Left cardiac atrium (tissue), 4 donors: ENCODE data around the gene GTF2I. TPM values are rescaled to one million over a fixed set of nuclear protein-coding genes. Genes with fewer than 3 reads are reported as not detected.
A peak's percentile ranks its signal among the peaks of the same experiment; 100 is the strongest.
"Not testable (repeated sequence)": the region's sequence is repeated elsewhere in the genome, so short reads cannot be mapped to it uniquely, and the experiment has no call there.

Experiments
- ATAC-seq, 2 donors: fragments of 200-7000 bp; cut with Tn5 transposase; one replicate each; pipeline ENCODE4 v1.9.1; 2020; ENCODE audit warnings: mild to moderate bottlenecking in 2 of 2, moderate library complexity in 2 of 2
- DNase-seq: peaks from one replicate; pipeline ENCODE4 v3.0.0-alpha.2; 2020
- intact Hi-C, 2 donors: fragments of 100-400 bp; cut with DNase I; formaldehyde crosslinking; loops; one replicate each; pipeline versions ENCODE4 v1.14.1 to v1.15.1; 2022 to 2023
- total RNA-seq, 2 donors: library from RNA; stranded (reverse); fragmentation: NEBNext Ultra II Directional; extraction: Animal tissue kit (Norgen Biotek cat#: 25700); gene quantifications; one replicate each; pipeline ENCODE4 v1.2.1, GENCODE V29; 2021
- donor health status: DM: no; HTN: yes; CAD: no.
- donor health status: DM: no; HTN: yes; CAD: no; lungs with severe emphysema.
- donor health status: DM: yes; HTN: yes; CAD: no.
- donor health status: Dilated cardiomyopathy.

GTF2I gene
- total RNA-seq, 2 donors from 2014 or later: 131 to 132 TPM

DNA sequence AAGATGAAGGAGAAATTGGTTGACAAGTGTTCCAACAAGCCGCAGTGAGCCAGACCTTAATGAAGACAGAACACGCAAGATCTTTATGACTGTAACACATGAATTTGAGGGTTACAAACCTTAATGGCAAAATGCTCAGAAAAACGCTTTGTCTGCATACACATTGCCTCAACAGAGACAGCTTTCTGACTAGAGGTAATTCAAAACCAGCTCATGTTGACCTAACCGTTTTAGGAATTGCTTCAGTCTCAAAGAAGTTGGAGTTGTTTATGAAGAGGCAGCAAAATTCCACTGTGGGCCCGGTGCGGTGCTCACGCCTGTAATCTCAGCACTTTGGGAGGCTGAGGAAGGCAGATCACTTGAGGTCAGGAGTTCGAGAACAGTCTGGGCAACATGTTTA, 2.2 kb upstream of the GTF2I start:
- intact Hi-C loops: loop anchor here in 1 of 2 donors (10.0 kb wide), 1 partner anchor 51 kb away; no protein-coding TSS in a partner anchor
- DNase-seq (no peak), ATAC-seq (no peak)

DNA sequence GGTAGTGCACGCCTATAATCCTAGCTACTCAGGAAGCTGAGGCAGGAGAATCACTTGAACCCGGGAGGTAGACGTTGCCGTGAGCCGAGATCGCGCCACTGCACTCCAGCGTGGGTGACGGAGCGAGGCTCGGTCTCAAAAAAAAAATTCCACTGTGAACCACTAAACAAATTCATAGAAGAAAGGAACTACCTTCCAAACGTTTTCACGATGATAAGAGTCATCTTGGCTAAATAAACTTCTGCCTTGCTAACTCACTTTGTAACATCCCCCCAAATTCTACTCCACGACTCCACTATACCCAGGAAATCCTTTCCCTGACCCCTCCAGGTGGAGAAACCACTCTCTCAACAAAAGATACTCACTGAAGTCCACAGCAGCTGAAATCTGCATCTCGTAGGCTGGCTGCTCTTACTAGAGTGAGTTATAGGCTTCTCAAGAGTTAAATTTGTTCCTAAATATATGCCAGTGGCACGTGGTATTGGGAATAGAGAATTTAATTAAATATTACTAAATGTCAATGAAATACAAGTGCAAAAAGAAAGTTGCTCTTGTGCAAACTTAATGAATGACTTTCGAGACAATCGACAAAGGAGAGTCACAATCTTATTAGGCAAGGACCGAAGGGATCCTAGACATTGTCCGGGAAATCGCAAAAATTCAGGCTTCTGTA, 1.6 kb upstream of the GTF2I start:
- intact Hi-C loops: loop anchor here in 1 of 2 donors (10.0 kb wide), 1 partner anchor 51 kb away; no protein-coding TSS in a partner anchor
- ATAC-seq (no peak), DNase-seq (no peak)

- DNase-seq (peak; percentile 62), ATAC-seq (peak; percentile 14 to 17)
- intact Hi-C loops: loop anchor here in 1 of 2 donors (10.0 kb wide), 1 partner anchor 52 kb away; no protein-coding TSS in a partner anchor
Observed at GRCh38 chr7:74656441-74656836, 1.1 kb upstream of the GTF2I start.

DNA sequence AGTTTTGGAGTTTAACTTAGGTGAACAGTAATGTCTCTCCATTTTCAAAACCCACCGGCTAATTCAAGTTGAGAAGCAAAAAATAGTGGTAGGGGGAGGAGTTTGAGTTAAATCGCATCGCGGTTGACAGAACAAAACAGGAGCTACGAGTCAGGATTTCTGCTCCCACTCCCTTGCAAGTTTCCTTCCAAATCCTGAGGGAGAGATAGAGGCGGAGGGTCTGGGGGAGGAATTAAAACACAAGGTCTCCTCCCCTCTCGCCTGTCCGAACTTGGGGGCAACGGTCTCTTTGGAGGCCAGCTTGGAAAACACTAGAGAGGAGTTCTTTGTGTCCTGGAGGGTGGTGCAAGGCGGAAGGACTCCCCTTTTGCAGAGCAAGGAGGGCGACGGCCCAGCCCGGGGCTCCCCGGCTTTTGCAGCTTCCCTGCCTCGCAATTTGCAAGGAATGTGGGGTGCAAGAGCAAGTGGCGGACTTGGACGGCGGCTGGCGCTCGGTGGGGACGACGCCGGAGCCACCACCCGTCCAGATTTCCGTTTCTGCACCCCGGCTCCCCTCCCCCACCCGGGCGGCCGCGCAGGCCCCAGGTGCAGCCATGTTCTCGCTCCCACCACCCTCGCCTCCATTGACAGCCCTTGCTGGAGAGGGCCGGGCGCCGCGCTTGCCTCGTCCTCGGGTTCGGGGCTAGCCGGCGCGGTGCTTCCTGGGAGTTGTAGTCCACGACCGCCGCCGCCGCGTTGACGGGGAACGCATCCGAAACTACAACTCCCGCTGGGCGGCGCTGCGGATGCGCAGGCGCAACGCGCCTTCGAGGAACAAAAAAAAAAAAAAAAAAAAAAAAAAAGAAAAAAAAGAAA, 454 bp upstream of the GTF2I start:
- DNase-seq: peak; percentile 100
- peak; percentile 93 to 95 for ATAC-seq
- intact Hi-C loops: loop anchor here in 1 of 2 donors (10.0 kb wide), 1 partner anchor 52 kb away; no protein-coding TSS in a partner anchor

- DNase-seq (peak; percentile 95), ATAC-seq (peak; percentile 78 to 82)
- intact Hi-C loops: loop anchor here in 1 of 2 donors (10.0 kb wide), 1 partner anchor 54 kb away; no protein-coding TSS in a partner anchor
Observed at GRCh38 chr7:74658178-74659004, 873 bp downstream of the GTF2I start.

- intact Hi-C loops, ATAC-seq, DNase-seq: not testable (repeated sequence)
Observed at GRCh38 chr7:74660202-74660601, 2.7 kb downstream of the GTF2I start.

DNA sequence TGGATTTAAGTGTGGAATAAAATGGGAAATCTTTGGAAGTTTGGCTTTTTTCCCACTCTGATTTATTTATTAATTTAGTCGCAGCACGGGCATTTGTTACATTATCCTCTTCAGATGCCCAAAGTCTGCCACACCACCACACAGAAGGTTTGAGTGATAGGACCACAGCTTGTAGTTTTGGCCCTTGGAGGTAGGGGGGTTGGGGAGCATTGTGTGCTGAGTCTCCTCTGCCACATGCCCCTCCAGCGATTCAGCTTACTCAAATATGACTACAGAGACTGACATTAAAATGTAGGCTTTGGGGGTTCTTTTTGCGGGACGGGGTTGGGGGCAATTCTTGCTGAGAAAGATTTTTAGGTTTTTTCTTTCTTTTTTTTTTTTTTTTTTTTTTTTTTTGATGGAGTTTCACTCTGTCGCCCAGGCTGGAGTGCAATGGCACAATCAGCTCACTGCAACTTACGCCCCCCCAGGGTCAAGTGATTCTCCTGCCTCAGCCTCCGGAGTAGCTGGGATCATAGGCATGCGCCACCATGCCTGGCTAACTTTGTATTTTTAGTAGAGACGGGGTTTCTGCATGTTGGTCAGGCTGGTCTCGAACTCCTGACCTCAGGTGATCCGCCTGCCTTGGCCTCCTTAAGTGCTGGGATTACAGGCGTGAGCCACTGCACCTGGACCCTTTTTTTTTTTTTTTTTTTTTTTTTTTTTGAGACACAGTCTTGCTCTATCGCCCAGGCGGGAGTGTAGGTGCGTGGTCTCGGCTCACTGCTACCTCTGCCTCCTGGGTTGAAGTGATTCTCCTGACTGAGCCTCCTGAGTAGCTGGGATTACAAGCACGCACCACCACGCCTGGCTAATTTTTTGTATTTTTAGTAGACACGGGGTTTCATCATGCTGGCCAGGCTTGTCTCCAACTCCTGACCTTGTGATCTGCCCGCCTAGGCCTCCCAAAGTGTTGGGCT, 4.6 kb downstream of the GTF2I start:
- DNase-seq, intact Hi-C loops, ATAC-seq: not testable (repeated sequence)

GRCh38 chr7:74665296-74665938, 7.9 kb downstream of the GTF2I start:
- ATAC-seq: no peak
- intact Hi-C loops: no loop called here

GRCh38 chr7:74667013-74667412, 9.5 kb downstream of the GTF2I start:
- ATAC-seq, intact Hi-C loops: not testable (repeated sequence)

More at GRCh38 chr7:74665296-74665938, 7.9 kb downstream of the GTF2I start:
- DNase-seq: no peak

GRCh38 chr7:74667520-74667919, 10.0 kb downstream of the GTF2I start:
- ATAC-seq, intact Hi-C loops, DNase-seq: not testable (repeated sequence)

More at GRCh38 chr7:74667013-74667412, 9.5 kb downstream of the GTF2I start:
- not testable (repeated sequence) for DNase-seq

DNA sequence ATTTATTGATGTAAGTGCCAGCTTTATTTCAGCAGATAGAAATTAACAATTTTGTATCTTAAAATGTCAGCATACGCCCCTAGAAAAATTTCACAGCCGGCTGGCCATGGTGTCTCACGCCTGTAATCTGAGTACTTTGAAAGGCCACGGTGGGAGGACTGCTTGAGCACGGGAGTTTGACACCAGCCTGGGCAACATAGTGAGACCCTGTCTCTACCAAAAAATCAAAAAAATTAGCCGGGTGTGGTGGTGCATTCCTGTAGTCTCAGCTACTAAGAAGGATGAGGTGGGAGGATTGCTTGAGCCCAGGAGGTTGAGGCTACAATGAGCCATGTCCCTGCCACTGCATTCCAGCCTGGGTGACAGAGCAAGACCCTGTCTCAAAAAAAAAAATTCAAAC, 14.1 kb downstream of the GTF2I start:
- no peak for ATAC-seq
- no peak for DNase-seq
- intact Hi-C loops: no loop called here

DNA sequence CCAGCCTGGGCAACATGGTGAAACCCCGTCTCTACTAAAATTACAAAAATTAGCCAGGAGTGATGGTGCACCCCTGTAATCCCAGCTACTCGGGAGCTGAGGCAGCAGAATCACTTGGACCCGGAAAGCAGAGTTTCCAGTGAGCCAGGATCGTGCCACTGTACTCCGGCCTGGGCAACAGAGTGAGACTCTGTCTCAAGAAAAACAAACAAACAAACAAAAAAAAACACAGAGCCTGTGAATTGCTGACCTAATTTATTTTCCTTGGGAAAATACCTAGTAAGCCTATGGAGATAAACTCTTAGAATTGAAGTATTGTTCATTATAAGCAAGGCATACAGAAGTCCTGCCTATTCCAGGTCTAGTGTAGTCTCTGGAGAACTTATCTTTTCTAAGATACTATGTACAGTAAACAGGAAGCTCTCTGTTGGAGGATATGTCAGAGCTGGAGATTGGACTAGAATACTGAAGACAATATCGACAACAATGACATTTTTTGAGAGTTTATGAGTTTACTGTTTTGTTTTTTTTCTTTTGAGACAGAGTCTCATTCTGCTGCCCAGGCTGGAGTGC, 14.9 kb downstream of the GTF2I start:
- ATAC-seq: peak in 1 of 2 donors; percentile 45
- no peak for DNase-seq
- intact Hi-C loops: no loop called here

DNA sequence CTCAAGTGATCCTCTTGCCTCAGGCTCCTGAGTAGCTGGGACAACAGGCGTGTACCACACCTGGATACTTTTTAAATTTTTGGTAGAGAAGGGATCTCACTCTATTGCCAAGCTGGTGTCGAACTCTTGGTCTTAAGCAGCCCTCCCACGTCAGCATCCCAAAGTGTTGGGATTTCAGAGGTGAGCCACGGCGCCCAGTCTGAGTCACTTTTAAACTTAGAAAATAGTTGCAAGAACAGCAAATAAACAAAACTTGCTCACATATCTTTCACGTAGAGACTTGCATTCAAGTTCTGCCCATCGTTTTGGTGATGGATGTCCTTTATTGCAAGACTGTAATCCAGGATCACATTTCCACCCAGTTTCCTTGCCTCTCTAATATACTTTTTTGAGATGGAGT, 16.6 kb downstream of the GTF2I start:
- no peak for ATAC-seq
- no peak for DNase-seq
- intact Hi-C loops: no loop called here

DNA sequence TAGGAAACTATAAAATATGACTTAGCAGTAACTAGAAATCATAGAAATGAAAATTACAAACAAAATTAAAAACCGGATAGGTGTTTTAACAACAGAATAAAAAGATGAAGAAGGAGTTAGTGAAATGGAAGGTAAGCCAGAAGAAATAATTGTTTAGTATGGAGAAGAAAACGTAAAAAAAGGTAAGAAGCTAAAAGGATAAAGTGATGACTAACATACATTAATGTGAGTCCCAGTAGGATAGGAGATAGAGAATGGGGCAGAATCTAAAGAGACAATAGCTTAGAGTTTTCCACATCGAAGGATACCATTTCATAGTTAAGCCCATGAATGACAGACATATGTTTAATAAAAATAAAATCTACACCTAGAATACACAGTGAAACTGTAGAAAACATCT, 25.3 kb downstream of the GTF2I start:
- DNase-seq (no peak), ATAC-seq (no peak)
- intact Hi-C loops: no loop called here

- DNase-seq: no peak
- no peak for ATAC-seq
- intact Hi-C loops: no loop called here
Observed at GRCh38 chr7:74683799-74684198, 26.3 kb downstream of the GTF2I start.

GRCh38 chr7:74684473-74684872, 27.0 kb downstream of the GTF2I start:
- intact Hi-C loops: no loop called here
- no peak for ATAC-seq
- DNase-seq: no peak

DNA sequence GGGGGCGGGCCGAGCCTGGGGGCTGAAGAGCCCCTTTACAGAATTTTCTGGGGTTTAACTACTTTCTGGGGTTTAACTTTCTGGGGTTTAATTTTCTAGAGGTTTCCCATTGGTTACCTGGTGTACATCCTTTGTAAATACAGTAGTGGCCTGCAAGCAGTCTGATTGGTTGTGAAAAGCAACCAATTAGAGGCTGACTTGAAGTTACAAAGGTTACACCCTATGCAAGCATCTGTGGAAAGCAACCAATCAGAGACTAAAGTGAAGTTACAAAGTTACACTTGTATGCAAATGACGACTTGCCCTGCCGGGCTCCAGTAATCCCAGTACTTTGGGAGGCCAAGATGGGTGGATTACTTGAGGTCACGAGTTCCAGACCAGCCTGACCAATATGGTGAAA, 27.4 kb downstream of the GTF2I start:
- no peak for ATAC-seq
- intact Hi-C loops: no loop called here
- DNase-seq: no peak
